ENCODE results near the gene FAM234B. TPM values are rescaled to one million over a fixed set of nuclear protein-coding genes. Genes with fewer than 3 reads are reported as not detected.

The FAM234B gene
- total RNA-seq, 3 donors from 2014 or later, result 4.6 to 21.4 (median 16.4) TPM

- H3K27me3 ChIP-seq, result no peaks in the 10 kb centered on the region
- no peak overlapping the region for H3K4me3 ChIP-seq
- H3K4me1 ChIP-seq, result no peaks in the 10 kb centered on the region
- no peaks in the 10 kb centered on the region for H3K9me3 ChIP-seq
- intact Hi-C loops (cut with DNase I; ENCODE audit: low total_unique reads), result no loop called here
- TF ChIP-seq POLR2AphosphoS5 (IDR thresholded peaks at IDR 0.05) (no peak), CTCF (IDR thresholded peaks at IDR 0.05) (no peak), POLR2A (IDR thresholded peaks at IDR 0.05) (no peak)
- no peak overlapping the region for H3K27ac ChIP-seq
- H3K36me3 ChIP-seq, result no peaks in the 10 kb centered on the region
- no peak for DNase-seq (ENCODE audit: low spot score in 2 of 2)
Measured at GRCh38 chr12:13060581-13060980, 16.4 kb downstream of the FAM234B start.

GRCh38 chr12:13061377-13061776, 17.2 kb downstream of the FAM234B start:
- Histone ChIP-seq H3K27me3 (no peaks in the 10 kb centered on the region), H3K9me3 (no peaks in the 10 kb centered on the region), H3K27ac (peak overlapping the region; percentile 22 to 38), H3K36me3 (no peaks in the 10 kb centered on the region), H3K4me1 (no peaks in the 10 kb centered on the region), H3K4me3 (no peak overlapping the region)
- TF ChIP-seq POLR2AphosphoS5 (IDR thresholded peaks at IDR 0.05) (no peak), CTCF (IDR thresholded peaks at IDR 0.05) (no peak), POLR2A (IDR thresholded peaks at IDR 0.05) (no peak)
- no peak for DNase-seq (ENCODE audit: low spot score in 2 of 2)
- intact Hi-C loops (cut with DNase I; ENCODE audit: low total_unique reads), result no loop called here

- no peaks in the 10 kb centered on the region for H3K9me3 ChIP-seq
- TF ChIP-seq POLR2AphosphoS5 (IDR thresholded peaks at IDR 0.05) (no peak), CTCF (IDR thresholded peaks at IDR 0.05) (no peak), POLR2A (IDR thresholded peaks at IDR 0.05) (no peak)
- H3K27ac ChIP-seq, result peak overlapping the region in 1 of 2 donors; percentile 38
- intact Hi-C loops (cut with DNase I; ENCODE audit: low total_unique reads), result no loop called here
- no peaks in the 10 kb centered on the region for H3K4me1 ChIP-seq
- no peaks in the 10 kb centered on the region for H3K27me3 ChIP-seq
- no peak for DNase-seq (ENCODE audit: low spot score in 2 of 2)
- H3K4me3 ChIP-seq, result no peak overlapping the region
- H3K36me3 ChIP-seq, result no peaks in the 10 kb centered on the region
Measured at GRCh38 chr12:13062669-13063068, 18.5 kb downstream of the FAM234B start.

GRCh38 chr12:13066014-13066413, 21.8 kb downstream of the FAM234B start:
- Histone ChIP-seq H3K36me3 (no peaks in the 10 kb centered on the region), H3K27ac (no peak overlapping the region), H3K9me3 (no peaks in the 10 kb centered on the region), H3K27me3 (no peaks in the 10 kb centered on the region), H3K4me3 (no peak overlapping the region), H3K4me1 (no peaks in the 10 kb centered on the region)
- TF ChIP-seq POLR2AphosphoS5 (IDR thresholded peaks at IDR 0.05) (no peak), POLR2A (IDR thresholded peaks at IDR 0.05) (no peak), CTCF (IDR thresholded peaks at IDR 0.05) (no peak)
- intact Hi-C loops (cut with DNase I; ENCODE audit: low total_unique reads), result no loop called here
- no peak for DNase-seq (ENCODE audit: low spot score in 2 of 2)

GRCh38 chr12:13066459-13066858, 22.3 kb downstream of the FAM234B start:
- Histone ChIP-seq H3K27ac (no peak overlapping the region), H3K9me3 (no peaks in the 10 kb centered on the region), H3K36me3 (no peaks in the 10 kb centered on the region), H3K27me3 (no peaks in the 10 kb centered on the region), H3K4me3 (no peak overlapping the region), H3K4me1 (no peaks in the 10 kb centered on the region)
- intact Hi-C loops (cut with DNase I; ENCODE audit: low total_unique reads), result no loop called here
- DNase-seq (ENCODE audit: low spot score in 2 of 2), result no peak
- TF ChIP-seq CTCF (IDR thresholded peaks at IDR 0.05) (no peak), POLR2AphosphoS5 (IDR thresholded peaks at IDR 0.05) (no peak), POLR2A (IDR thresholded peaks at IDR 0.05) (no peak)
